ENCODE data around the gene GRIN2A. TPM values are rescaled to one million over a fixed set of nuclear protein-coding genes. Genes with fewer than 3 reads are reported as not detected.

Gene GRIN2A
- total RNA-seq, 4 donors from 2014 or later, result 0.32 to 3.6 (median 2.0) TPM

DNA sequence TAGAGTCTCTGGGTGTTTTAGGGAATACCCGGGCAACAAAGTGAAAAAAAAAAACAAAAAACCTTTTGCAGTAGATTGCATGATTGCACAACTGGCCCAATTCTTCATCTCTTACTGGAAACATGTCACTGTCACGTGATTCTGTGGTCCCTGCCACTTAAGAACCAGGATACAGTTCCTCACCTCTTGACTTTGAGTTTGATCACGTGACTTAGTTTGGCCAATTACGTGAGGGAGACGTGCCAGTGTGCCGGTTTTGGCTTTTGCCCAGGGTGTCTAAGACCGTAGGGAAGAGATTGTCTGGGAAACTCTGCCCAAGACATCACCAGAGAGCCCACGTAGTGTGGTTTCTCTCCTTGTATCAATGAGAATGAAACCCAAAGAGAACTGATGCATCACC, 88.7 kb downstream of the GRIN2A start:
- peaks cover under 1 to 5% (median 3%) of the 10 kb centered on the region in 4 donors for H3K4me1 ChIP-seq
- no peak overlapping the region for H3K4me3 ChIP-seq
- no peaks in the 10 kb centered on the region for H3K27me3 ChIP-seq
- 85% methylated on average over 8 of the region's 8 CpGs for WGBS
- no peak for DNase-seq (ENCODE audit: extremely low spot score)
- no peak overlapping the region for H3K27ac ChIP-seq (replicated peaks in 1 of 4)
- TF ChIP-seq POLR2A (IDR thresholded peaks at IDR 0.05; ENCODE audit: low read depth), result no peak
- no peak for TF ChIP-seq POLR2AphosphoS5 (IDR thresholded peaks at IDR 0.05)
- TF ChIP-seq, protein P1, sequence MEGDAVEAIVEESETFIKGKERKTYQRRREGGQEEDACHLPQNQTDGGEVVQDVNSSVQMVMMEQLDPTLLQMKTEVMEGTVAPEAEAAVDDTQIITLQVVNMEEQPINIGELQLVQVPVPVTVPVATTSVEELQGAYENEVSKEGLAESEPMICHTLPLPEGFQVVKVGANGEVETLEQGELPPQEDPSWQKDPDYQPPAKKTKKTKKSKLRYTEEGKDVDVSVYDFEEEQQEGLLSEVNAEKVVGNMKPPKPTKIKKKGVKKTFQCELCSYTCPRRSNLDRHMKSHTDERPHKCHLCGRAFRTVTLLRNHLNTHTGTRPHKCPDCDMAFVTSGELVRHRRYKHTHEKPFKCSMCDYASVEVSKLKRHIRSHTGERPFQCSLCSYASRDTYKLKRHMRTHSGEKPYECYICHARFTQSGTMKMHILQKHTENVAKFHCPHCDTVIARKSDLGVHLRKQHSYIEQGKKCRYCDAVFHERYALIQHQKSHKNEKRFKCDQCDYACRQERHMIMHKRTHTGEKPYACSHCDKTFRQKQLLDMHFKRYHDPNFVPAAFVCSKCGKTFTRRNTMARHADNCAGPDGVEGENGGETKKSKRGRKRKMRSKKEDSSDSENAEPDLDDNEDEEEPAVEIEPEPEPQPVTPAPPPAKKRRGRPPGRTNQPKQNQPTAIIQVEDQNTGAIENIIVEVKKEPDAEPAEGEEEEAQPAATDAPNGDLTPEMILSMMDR (IDR thresholded peaks at IDR 0.05), result no peak
- TF ChIP-seq EP300 (IDR thresholded peaks at IDR 0.05), result no peak
- peaks cover 0 to 4% (median 2%) of the 10 kb centered on the region in 4 donors for H3K9me3 ChIP-seq
- H3K36me3 ChIP-seq, result no peaks in the 10 kb centered on the region
- intact Hi-C loops (cut with DNase I), result no loop called here

GRCh38 chr16:10090816-10091215, 91.4 kb downstream of the GRIN2A start:
- Histone ChIP-seq H3K27me3 (no peaks in the 10 kb centered on the region), H3K4me3 (no peak overlapping the region), H3K36me3 (no peaks in the 10 kb centered on the region), H3K4me1 (peaks cover 14 to 24% (median 23%) of the 10 kb centered on the region in 4 donors), H3K27ac (replicated peaks in 1 of 4) (no peak overlapping the region), H3K9me3 (peaks cover 0 to 4% (median 0%) of the 10 kb centered on the region in 4 donors)
- intact Hi-C loops (cut with DNase I), result no loop called here
- 100% methylated on average over 1 of the region's 1 CpG for WGBS
- no peak for TF ChIP-seq POLR2AphosphoS5 (IDR thresholded peaks at IDR 0.05)
- TF ChIP-seq EP300 (IDR thresholded peaks at IDR 0.05), result no peak
- TF ChIP-seq, protein P1 (IDR thresholded peaks at IDR 0.05), result no peak
- TF ChIP-seq POLR2A (IDR thresholded peaks at IDR 0.05; ENCODE audit: low read depth), result no peak
- no peak for DNase-seq (ENCODE audit: extremely low spot score)

DNA sequence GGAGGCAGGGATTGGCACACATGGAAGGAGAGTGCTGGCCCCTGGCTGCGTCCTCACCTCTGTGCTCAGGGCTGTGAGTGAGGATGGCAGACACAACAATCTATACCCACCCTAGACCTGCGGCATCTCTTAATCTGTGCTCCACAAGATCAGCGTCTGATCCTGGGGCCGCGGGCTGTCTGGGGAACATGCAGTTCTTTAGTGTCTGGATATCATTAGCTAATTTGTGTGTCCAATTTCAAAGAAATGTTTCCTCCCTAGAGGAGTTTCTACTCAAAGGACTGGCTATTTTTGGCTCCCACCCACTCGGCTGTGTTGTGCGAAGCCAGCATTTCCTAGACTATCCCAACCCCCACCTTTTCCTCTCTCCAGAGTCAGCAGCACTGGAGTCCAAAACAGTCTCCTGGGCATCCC, 93.8 kb downstream of the GRIN2A start:
- Histone ChIP-seq H3K27me3 (no peaks in the 10 kb centered on the region), H3K27ac (replicated peaks in 1 of 4) (peak overlapping the region in 3 of 4 donors; percentile 18 to 66 (median 58)), H3K36me3 (no peaks in the 10 kb centered on the region), H3K4me3 (no peak overlapping the region), H3K9me3 (no peaks in the 10 kb centered on the region), H3K4me1 (peaks cover 14 to 29% (median 24%) of the 10 kb centered on the region in 4 donors)
- WGBS, result 51% methylated on average over 7 of the region's 7 CpGs
- TF ChIP-seq, protein P1 (IDR thresholded peaks at IDR 0.05), result peak in 1 of 3 experiments; percentile 10
- TF ChIP-seq POLR2AphosphoS5 (IDR thresholded peaks at IDR 0.05), result no peak
- DNase-seq (ENCODE audit: extremely low spot score), result no peak
- intact Hi-C loops (cut with DNase I), result no loop called here

DNA sequence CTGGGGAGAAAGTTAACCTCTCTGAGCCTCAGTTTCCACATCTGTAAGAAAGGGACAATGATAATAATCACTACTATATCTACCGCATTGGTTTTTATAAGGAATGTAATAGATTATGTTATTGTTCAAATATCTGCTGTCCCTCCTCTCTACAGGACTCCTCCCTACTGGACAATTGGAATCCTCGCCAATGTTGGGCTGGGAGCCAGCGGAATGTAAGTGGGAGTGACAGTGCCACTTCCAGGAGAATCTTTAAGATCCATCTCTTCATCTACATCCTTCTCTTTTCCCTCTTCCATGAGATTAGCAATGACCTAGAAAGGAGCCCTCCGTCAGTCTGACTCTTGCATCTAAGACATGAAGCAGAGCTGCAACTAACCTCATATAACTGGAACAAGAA, 95.1 kb downstream of the GRIN2A start:
- Histone ChIP-seq H3K4me3 (no peak overlapping the region), H3K36me3 (no peaks in the 10 kb centered on the region), H3K9me3 (no peaks in the 10 kb centered on the region), H3K4me1 (peaks cover 14 to 29% (median 24%) of the 10 kb centered on the region in 4 donors), H3K27me3 (no peaks in the 10 kb centered on the region), H3K27ac (replicated peaks in 1 of 4) (peak overlapping the region in 2 of 4 donors; percentile 40 to 43)
- DNase-seq (ENCODE audit: extremely low spot score), result no peak
- intact Hi-C loops (cut with DNase I), result no loop called here
- TF ChIP-seq, protein P1 (IDR thresholded peaks at IDR 0.05), result no peak
- TF ChIP-seq POLR2A (IDR thresholded peaks at IDR 0.05; ENCODE audit: low read depth), result no peak
- WGBS, result 85% methylated on average over 4 of the region's 4 CpGs

DNA sequence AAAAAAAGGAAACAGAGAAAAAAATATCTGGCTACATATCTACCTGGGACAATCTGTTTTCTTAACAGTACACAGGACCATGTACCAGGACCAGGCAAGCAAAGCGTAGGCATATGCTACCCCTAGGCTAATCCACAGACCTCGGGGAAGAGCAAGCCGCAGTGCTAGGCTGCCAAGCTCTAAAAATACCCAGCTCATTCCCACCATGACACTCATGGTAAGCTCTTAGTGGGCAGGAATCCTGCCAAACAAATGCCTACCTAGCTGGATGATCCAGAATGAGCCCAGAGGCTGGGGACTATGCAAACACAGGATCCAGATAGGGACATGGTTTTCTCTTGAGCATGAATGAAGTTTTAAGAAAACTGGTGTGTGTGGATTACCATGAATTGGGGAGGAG, 95.6 kb downstream of the GRIN2A start:
- no peak for DNase-seq (ENCODE audit: extremely low spot score)
- intact Hi-C loops (cut with DNase I), result no loop called here
- WGBS, result 59% methylated on average over 3 of the region's 3 CpGs
- Histone ChIP-seq H3K9me3 (no peaks in the 10 kb centered on the region), H3K4me3 (no peak overlapping the region), H3K27me3 (no peaks in the 10 kb centered on the region), H3K4me1 (peaks cover 14 to 35% (median 28%) of the 10 kb centered on the region in 4 donors), H3K27ac (replicated peaks in 1 of 4) (peak overlapping the region in 2 of 4 donors; percentile 40 to 43), H3K36me3 (no peaks in the 10 kb centered on the region)
- TF ChIP-seq, protein P1 (IDR thresholded peaks at IDR 0.05), result no peak
- TF ChIP-seq POLR2A (IDR thresholded peaks at IDR 0.05; ENCODE audit: low read depth), result no peak
- TF ChIP-seq EP300 (IDR thresholded peaks at IDR 0.05), result no peak
- TF ChIP-seq POLR2AphosphoS5 (IDR thresholded peaks at IDR 0.05), result no peak
